ENCODE results near the gene ZSCAN22.
A peak's percentile ranks its signal among the peaks of the same experiment; 100 is the strongest.

The ZSCAN22 gene

DNA sequence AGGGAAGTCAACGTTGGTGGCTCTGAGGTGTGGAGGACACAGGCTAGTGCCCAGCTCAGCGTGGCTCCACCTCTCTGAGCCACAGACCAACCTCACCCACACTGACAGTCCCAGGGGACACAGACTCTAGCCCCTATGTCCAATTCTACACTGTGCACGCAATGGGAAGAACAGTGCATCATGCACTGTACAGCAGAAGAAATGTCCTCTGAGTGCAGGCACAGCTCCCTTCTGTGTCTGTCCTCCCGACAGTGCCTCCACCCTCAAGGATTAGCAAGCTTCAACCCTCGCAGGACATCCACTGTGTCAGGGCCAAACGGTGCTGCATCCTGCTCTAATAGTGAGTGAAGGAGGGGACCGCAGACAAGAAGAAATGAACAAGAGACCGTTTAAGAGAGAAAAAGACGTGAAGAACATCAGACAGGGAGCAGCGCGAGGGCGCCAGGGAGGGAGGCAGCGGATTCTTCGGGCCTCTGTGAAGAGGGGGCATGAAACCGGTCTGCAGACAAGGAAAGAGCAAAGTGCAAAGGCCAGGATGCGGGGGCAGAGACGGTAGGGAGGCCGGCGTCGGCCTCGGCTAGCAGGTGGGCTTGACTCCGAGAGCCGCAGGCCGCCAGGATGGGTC lies 53.4 kb downstream of the ZSCAN22 start:
- DNase-seq = no peak

DNA sequence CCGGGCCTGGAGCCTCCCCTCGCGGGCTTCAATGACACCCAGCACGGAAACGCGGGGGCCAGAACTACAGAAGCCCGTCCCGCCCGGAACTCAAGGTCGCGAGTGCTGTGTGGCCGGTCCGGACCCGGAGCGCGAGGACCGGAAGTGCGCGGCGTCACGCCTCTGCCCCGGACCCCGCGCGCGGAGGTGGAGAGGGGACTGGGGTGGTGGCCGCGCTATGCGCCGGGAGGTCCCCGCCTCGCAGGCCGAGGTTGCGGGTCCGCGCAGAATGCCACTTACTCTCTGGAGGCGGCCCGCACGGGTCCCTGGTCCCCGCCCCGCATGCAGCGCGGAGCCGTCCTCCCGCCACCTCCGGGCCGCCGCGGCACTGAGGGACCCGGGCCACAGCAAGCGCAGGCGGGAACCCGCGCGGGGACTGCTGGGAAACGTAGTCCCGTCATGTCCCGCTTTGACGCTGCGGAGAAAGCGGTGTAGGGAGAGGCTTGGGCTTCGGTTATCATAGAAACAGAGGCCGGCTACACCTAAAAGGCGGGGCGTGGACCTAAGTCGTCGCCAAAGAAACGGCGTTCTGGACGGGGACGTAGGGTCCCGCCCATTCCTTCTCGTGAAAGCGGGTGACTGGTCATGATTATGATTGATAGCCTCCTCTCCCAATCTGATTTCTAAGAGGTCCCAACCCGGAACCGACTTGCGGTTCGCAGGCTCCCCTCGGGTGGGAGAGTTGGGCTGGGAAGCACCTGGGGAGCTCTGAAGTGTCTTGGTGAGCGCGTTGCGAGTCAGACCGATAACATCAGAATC lies 54.1 kb downstream of the ZSCAN22 start, which contains the start of gene ZNF837:
TSS of gene ZNF837 (minus strand) at position 369 of the 798 bp plus-strand sequence. CDS start 11,698 bp downstream, outside the sequence.
- DNase-seq = peak; percentile 98

DNA sequence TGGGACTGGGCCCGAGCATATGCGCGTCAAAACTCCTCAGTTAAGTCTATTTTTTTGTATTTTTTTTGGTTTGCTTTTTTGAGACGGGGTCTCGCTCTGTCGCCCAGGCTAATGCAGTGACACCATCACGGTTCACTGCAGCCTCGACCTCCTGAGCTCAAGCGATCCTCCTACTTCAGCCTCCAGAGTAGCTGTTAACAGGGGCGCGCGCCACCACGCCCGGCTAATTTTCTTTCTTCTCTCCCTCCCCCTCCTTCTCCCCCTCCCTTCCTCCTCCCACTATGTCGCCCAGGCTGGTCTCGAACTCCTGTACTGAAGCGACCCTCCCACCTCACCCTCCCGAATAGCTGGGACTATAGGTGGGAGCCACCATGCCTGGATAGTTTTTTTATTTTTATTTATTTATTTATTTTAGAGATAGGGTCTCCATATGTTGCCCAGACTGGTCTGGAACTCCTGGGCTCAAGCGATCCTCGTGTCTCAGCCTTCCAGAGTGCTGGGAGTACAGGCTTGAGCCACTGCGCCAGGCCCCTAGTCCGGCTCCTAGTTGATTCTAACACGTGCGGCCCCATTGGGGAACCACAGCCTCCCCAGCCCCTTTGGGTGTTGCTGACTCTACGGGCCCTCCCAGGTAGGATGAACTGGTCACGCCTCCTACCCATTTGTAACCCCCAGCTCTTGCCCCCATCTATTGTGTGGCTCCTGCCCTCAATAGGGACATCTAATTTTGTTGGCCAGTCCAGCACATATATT lies 54.8 kb downstream of the ZSCAN22 start:
- DNase-seq = no peak

DNA sequence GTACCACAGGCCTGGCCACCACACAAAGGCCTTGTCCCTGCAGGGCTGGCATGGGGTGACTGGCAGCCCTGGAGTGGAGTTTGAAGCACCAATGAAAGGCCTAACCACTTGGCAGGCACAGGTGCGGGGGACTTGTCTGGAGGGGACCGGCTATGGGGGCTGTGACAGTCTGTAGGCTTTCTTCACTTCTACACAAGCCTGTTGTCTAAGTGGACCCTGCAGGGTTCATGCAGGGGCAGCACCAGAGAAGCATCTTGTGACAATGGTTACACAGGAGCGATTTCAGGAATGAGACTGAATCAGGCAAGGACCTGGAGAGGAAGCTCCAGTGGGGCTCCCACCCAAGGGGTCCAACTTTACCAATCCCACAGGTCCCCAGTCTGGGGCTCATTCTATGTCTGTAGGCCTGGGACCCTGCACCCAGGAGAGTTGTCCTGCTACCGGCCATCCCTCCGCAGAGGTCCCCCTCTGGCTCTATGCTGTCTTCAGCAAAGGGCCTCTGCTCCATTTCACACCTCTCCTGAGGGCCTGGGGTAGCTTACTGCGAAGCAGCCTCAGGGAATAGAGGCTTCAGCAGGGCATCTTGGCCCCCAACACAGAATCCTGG lies 56.3 kb downstream of the ZSCAN22 start:
- DNase-seq = no peak

DNA sequence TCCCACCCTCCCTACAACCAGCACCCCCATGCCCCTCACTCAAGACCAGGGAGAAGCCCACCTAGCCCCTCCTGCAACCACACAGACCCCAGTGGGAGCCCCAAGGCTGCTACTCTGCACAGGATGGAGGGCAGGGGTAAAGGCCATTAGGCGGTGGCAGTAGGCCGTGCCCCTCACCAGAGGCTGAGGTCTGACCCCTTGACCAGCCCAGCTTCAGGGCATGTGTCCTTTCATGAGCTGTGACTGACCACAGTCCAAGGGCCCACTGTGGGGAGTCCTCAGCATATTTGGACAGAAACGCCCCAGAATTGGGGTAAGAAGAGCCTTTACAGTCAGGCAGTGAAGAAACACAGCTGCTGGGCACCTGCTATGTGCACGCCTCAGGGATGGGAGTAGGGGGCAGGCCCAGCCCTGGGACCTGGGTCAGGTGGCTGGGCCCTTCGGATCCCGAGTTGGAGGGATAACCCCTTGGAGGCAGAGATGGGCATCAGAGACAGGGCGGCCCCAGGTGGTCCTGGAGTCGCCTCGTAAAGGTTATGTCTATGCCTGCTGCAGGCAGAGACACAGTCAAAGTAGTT lies 58.6 kb downstream of the ZSCAN22 start:
- DNase-seq = no peak

DNA sequence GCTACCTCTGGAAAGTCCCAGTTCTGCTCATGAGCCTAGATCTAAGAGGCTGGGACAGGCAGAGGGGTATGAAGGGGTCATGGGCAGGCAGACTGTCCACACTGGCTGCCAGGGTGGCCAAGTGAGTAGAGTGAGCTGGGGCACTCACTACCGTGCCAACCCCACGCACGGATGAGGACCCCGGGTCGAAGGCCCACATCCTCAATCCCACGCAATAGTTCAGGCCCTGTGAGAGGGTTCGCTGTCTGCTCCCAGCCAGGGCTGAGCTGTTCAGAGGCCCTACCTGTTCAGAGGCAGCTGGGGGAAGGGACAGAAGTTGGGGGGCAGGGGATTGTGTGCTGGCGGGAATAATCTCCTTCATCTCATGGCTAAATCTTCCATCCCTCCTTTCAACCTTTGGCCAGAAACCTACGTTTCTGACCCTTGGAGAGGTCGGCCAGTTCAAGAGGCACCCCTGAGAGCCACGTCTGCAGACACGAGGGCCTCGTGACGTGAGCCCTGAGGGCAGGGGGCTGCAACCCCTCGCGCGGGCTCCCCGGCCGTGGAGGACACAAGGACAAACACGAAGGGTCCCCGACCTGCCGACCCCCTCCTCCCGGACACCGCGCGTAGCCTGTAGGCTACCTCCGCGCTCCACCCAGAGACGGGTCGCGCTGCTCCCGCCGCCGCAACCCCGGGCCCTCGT lies 59.2 kb downstream of the ZSCAN22 start:
- peak; percentile 59 for DNase-seq

DNA sequence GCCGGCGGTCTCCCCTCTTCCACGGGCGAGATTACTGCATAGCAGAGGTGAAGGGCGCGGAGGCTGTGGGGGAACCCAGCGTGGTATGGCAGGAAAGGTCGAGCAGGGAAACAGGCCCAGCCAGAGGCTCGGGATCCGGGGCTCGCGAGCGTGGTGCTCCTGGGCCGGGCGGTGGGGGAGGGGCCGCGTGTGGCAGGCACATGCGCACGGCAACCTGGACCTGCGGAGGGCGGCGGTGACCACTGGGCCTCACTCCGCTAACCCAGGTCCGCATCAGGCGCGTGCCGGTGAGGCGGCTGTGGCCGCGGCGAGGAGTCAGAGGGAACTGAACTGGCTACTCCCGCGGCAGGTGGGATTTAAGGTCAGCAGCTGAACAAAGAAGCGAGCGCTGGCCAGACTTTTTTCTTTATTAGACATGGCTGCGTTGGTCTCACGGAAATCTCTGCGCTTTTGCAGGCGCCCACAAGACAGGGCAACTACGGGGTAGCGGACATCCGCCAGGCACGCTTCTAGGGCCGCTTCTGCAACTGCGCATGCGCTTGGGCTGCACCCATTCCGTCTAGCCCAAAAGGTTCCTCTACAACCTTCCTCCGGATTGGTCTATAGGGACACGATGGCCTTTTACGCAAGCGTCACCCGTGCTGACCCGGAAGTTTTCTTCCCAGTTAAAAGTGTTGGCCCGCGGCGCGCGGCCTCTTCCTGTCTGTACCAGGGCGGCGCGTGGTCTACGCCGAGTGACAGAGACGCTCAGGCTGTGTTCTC lies 60.0 kb downstream of the ZSCAN22 start, which contains the start of gene RPS5:
TSS of gene RPS5 (plus strand) at position 694 of the 762 bp plus-strand sequence. CDS start 869 bp downstream, outside the sequence.
- peak; percentile 95 for DNase-seq

DNA sequence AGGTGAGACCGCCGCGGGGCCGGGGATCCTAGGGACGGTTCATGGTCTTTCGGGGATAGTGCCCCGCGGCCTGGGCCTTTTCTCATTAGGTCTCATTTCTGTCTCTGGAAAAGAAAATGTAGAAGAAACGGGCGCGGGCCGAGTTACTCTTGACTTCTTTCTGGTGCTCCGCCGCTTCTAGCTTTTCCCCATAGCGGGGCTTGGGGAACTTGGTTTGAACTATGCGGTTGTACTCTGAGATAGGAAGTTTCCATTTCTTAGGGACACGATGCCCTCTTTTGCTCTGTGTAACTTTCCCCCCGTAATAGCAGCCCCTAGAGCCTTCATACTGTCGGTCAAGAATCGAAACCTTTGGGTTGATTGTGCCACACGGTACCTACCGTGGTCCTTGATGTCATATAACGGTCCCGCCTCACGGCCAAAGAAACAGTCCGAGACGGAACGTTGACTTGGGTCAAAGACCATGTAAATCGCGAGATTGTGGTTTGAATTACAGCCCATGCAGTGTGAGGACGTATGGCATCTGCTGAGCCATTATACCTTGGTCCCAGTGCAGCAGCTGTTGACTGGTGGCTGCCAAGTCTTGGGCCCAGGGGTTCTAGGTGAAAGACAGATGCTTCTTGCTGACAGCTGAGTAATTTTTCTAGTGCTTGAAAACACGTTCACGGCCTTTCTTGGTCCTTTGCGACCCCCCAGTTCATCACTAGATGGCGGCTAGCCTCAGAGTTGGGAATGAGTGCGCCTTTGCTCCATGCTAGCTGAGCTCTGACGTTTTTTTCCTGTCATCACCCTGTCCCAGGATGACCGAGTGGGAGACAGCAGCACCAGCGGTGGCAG lies 60.8 kb downstream of the ZSCAN22 start:
- no peak for DNase-seq

DNA sequence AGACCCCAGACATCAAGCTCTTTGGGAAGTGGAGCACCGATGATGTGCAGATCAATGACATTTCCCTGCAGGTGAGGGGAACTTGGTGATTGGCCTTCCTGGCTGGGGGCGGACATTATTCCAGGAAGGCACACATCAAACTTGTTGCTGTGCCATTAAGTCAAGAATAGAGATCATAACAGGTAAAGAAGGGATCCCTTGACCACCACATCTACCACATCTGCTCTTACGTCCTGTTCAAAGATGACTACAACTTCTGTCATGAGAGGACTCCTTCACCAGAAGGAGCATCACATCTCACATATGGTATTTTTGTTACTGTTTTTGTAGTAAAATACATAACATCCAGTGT lies 61.4 kb downstream of the ZSCAN22 start:
- DNase-seq = no peak
